Loucy (cell line): ENCODE measurements around the gene DCLK2.

ENCODE experiments used
- H2AFZ ChIP-seq: fragments of 200-600 bp; sonication (generic); 2 replicates; pipeline ENCODE4 v1.6.0; 2016; ENCODE audit warnings: antibody characterized with exemption, mild to moderate bottlenecking, low read length, moderate library complexity
- H3F3A ChIP-seq: fragments of 200-600 bp; 2 replicates; pipeline ENCODE4 v1.6.0; 2016; ENCODE audit warnings: antibody characterized with exemption, low read depth, mild to moderate bottlenecking
- H3K27me3 ChIP-seq: fragments of 200-600 bp; sonication (generic); 2 replicates; pipeline ENCODE4 v1.6.1; 2014; ENCODE audit warnings: low read length, mild to moderate bottlenecking; ENCODE audit not compliant: insufficient read depth, poor library complexity, severe bottlenecking
- H3K36me3 ChIP-seq: fragments of 200-600 bp; sonication (generic); 2 replicates; pipeline ENCODE4 v1.6.1; 2016; ENCODE audit warnings: low read length; ENCODE audit not compliant: insufficient read depth
- H3K4me1 ChIP-seq: fragments of 200-600 bp; sonication (generic); 2 replicates; pipeline ENCODE4 v1.5.1; 2014; ENCODE audit warnings: low read length, mild to moderate bottlenecking; ENCODE audit not compliant: insufficient read depth, poor library complexity, severe bottlenecking
- H3K4me2 ChIP-seq: fragments of 200-600 bp; sonication (generic); 2 replicates; pipeline ENCODE4 v1.6.0; 2014; ENCODE audit warnings: antibody characterized with exemption, low read length, low read depth, mild to moderate bottlenecking; ENCODE audit not compliant: poor library complexity, severe bottlenecking
- H3K4me3 ChIP-seq: fragments of 200-600 bp; sonication (generic); 2 replicates; pipeline ENCODE4 v1.5.1; 2014; ENCODE audit warnings: low read length, mild to moderate bottlenecking, mixed read lengths; ENCODE audit not compliant: poor library complexity, severe bottlenecking
- H3K79me2 ChIP-seq: fragments of 200-600 bp; sonication (generic); 2 replicates; pipeline ENCODE4 v1.6.1; 2014; ENCODE audit warnings: low read length; ENCODE audit not compliant: insufficient read depth
- H3K9ac ChIP-seq: fragments of 200-600 bp; sonication (generic); 2 replicates; pipeline ENCODE4 v1.6.0; 2014; ENCODE audit warnings: mild to moderate bottlenecking, low read depth, low read length, moderate library complexity; ENCODE audit not compliant: poor library complexity, severe bottlenecking
- H3K9me2 ChIP-seq: fragments of 200-600 bp; sonication (generic); replicated peaks from 2 replicates; pipeline ENCODE4 v1.6.1; 2016; ENCODE audit warnings: low read depth, low read length, mixed read lengths
- H3K9me3 ChIP-seq: fragments of 200-600 bp; sonication (generic); 2 replicates; pipeline ENCODE4 v1.6.1; 2014; ENCODE audit warnings: mild to moderate bottlenecking, antibody characterized with exemption, low read length, low read depth; ENCODE audit not compliant: insufficient read depth
- H4K20me1 ChIP-seq: fragments of 200-600 bp; sonication (generic); 2 replicates; pipeline ENCODE4 v1.6.0; 2014; ENCODE audit warnings: antibody characterized with exemption, low read length, mild to moderate bottlenecking; ENCODE audit not compliant: insufficient read depth, poor library complexity, severe bottlenecking
- CTCF ChIP-seq: fragments of 200-600 bp; sonication (generic); conservative IDR thresholded peaks from 2 replicates; pipeline ENCODE4 v1.5.1; 2014; ENCODE audit warnings: mild to moderate bottlenecking, antibody characterized with exemption, low read length
- EZH2phosphoT487 ChIP-seq: fragments of 200-600 bp; IDR thresholded peaks from 2 replicates; pipeline ENCODE4 v1.6.1; 2018; ENCODE audit warnings: antibody characterized with exemption, mild to moderate bottlenecking, moderate library complexity, borderline replicate concordance

DCLK2 gene

GRCh38 chr4:150145946-150146340 lies 67.7 kb downstream of the DCLK2 start:
- no peaks in the 10 kb centered on the region for H4K20me1 ChIP-seq
- H3K9ac ChIP-seq = no peak overlapping the region
- no peak for TF ChIP-seq CTCF
- no peak for TF ChIP-seq EZH2phosphoT487
- H3K79me2 ChIP-seq = no peaks in the 10 kb centered on the region
- no peaks in the 10 kb centered on the region for H3K27me3 ChIP-seq
- H3K4me1 ChIP-seq = no peaks in the 10 kb centered on the region
- no peaks in the 10 kb centered on the region; the same call in 1 of the 2 replicates for H3K9me3 ChIP-seq
- no peak overlapping the region for H2AFZ ChIP-seq
- no peaks in the 10 kb centered on the region for H3F3A ChIP-seq
- H3K36me3 ChIP-seq = no peaks in the 10 kb centered on the region
- H3K4me3 ChIP-seq = no peak overlapping the region
- H3K4me2 ChIP-seq = no peak overlapping the region
- H3K9me2 ChIP-seq = no peaks in the 10 kb centered on the region

- no peak for TF ChIP-seq CTCF
- no peak for TF ChIP-seq EZH2phosphoT487
- Histone ChIP-seq H3K4me1 (no peaks in the 10 kb centered on the region), H3K4me2 (no peak overlapping the region), H3K27me3 (no peaks in the 10 kb centered on the region), H2AFZ (no peak overlapping the region), H3K79me2 (no peaks in the 10 kb centered on the region), H3F3A (no peaks in the 10 kb centered on the region), H3K9ac (no peak overlapping the region), H4K20me1 (no peaks in the 10 kb centered on the region), H3K9me2 (no peaks in the 10 kb centered on the region), H3K9me3 (no peaks in the 10 kb centered on the region), H3K36me3 (no peaks in the 10 kb centered on the region), H3K4me3 (no peak overlapping the region)
These were observed 71.1 kb downstream of the DCLK2 start for GRCh38 chr4:150149381-150149780.

GRCh38 chr4:150150629-150151062 lies 72.4 kb downstream of the DCLK2 start:
- no peaks in the 10 kb centered on the region for H3K9me2 ChIP-seq
- H3K36me3 ChIP-seq = no peaks in the 10 kb centered on the region

More at GRCh38 chr4:150150629-150151062, 72.4 kb downstream of the DCLK2 start:
- Histone ChIP-seq H3K4me3 (no peak overlapping the region), H3K4me2 (no peak overlapping the region), H4K20me1 (no peaks in the 10 kb centered on the region), H2AFZ (no peak overlapping the region), H3K9me3 (no peaks in the 10 kb centered on the region), H3F3A (no peaks in the 10 kb centered on the region), H3K4me1 (no peaks in the 10 kb centered on the region), H3K9ac (no peak overlapping the region), H3K27me3 (no peaks in the 10 kb centered on the region), H3K79me2 (no peaks in the 10 kb centered on the region)
- TF ChIP-seq CTCF (no peak), EZH2phosphoT487 (no peak)
